ENCODE measurements around the gene CD2AP. TPM values are rescaled to one million over a fixed set of nuclear protein-coding genes. Genes with fewer than 3 reads are reported as not detected.

CD2AP gene, protein sequence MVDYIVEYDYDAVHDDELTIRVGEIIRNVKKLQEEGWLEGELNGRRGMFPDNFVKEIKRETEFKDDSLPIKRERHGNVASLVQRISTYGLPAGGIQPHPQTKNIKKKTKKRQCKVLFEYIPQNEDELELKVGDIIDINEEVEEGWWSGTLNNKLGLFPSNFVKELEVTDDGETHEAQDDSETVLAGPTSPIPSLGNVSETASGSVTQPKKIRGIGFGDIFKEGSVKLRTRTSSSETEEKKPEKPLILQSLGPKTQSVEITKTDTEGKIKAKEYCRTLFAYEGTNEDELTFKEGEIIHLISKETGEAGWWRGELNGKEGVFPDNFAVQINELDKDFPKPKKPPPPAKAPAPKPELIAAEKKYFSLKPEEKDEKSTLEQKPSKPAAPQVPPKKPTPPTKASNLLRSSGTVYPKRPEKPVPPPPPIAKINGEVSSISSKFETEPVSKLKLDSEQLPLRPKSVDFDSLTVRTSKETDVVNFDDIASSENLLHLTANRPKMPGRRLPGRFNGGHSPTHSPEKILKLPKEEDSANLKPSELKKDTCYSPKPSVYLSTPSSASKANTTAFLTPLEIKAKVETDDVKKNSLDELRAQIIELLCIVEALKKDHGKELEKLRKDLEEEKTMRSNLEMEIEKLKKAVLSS
- total RNA-seq = 10 to 100 TPM; 21.6 to 28.8 TPM
- polyA plus RNA-seq (ENCODE audit: insufficient read length in 2 of 2) = 10 to 100 TPM in 1 of 2 donors, 1 to 10 TPM in 1; 8.5 to 11.8 TPM
- long read RNA-seq, donor 1 = 0 reads
- long read RNA-seq, donor 2 = 0 reads
- long read RNA-seq, donor 3 = 0 reads
- long read RNA-seq, donor 4, full-length matches to known transcripts = 1 of 1 reads
- long read RNA-seq, donor 4, partial matches to known transcripts = 0 of 1 reads
- long read RNA-seq, donor 4, other reads (novel, unspliced or antisense) = 0 of 1 reads

DNA sequence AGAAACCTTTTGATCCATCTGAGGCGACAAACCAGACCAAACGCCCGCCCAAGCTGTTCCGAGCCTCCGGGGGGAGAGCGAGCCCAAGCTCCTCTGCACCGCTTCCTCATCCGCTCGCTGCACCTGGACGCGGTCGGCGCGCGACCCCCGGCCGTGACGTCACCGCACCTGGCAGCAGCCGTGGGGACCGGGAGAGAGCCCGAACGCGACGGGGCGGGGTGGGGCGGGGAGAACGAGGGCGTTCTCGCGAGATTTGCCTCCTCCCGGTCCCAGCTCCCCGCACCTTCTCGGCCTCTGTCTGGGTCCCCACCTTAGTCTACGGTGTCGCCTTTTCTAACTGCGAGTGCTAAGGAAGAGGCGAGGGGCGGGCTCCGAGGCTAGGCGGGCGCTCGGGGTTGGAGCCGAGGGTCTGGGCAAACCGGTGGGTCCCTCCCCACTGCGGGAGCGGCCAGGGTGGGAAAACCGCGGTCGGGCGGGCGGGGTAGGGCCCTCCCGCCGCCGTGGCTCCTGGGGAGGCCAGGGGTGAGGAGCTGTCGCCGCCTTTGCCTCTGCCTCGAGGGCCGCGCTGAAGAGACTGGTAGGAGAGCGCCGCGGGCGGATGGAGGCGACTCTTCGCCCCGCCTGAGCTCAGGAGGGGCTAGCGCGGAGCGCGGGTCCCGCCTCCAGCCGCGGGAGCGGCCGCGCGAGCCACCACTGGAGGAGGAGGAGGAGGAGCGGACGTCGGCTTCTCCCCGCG is at the start of gene CD2AP:
Gene CD2AP (plus strand): TSS at position 293 of the 736 bp plus-strand sequence. CDS start 456 bp downstream, outside the sequence.
- peak within 1 kb of the TSS; percentile 96 for H3K4me3 ChIP-seq (ENCODE audit: low read depth, low read length)
- peaks cover 3% of the 10 kb centered on the region for H3K4me1 ChIP-seq (ENCODE audit: control insufficient read depth, insufficient read depth, low read length)
- H3K9me3 ChIP-seq (ENCODE audit: control insufficient read depth, insufficient read depth, low read length) = no peaks in the 10 kb centered on the region
- under 1% methylated on average over 82 of the region's 83 CpGs for WGBS (ENCODE audit: insufficient coverage)
- no peaks in the 10 kb centered on the region for H3K36me3 ChIP-seq (ENCODE audit: control insufficient read depth, insufficient read depth, low read length)
- no peaks in the 10 kb centered on the region for H3K27me3 ChIP-seq (ENCODE audit: control insufficient read depth, insufficient read depth, low read length)
- peak; percentile 67 to 96 (median 80) for DNase-seq (ENCODE audit: low read depth in 4 of 6, low spot score in 6 of 6)
- H3K27ac ChIP-seq (ENCODE audit: low read depth, low read length) = peak within 1 kb of the TSS; percentile 83

DNA sequence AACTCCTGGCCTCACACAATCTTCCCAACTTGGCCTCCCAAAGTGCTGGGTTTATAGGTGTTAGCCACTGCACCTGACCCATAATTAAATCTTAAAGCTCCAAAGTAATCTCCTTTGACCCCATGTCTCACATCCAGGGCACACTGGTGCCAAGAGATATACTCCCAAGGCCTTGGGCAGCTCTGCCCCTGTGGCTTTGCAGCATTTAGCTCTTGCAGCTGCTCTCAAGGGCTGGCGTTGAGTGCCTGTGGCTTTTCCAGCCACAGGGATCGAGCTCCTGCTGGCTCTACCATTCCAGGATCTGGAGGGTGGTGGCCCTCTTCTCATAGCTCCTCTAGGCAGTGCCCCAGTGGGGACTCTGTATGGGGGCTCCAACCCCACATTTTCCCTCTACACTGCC is 49.3 kb upstream of the CD2AP start:
- no peak overlapping the region for H3K4me3 ChIP-seq (ENCODE audit: low read depth, low read length)
- 100% methylated on average over 2 of the region's 2 CpGs for WGBS (ENCODE audit: insufficient coverage)
- no peak overlapping the region for H3K27ac ChIP-seq (ENCODE audit: low read depth, low read length)
- H3K36me3 ChIP-seq (ENCODE audit: control insufficient read depth, insufficient read depth, low read length) = no peaks in the 10 kb centered on the region
- peaks cover 2% of the 10 kb centered on the region for H3K9me3 ChIP-seq (ENCODE audit: control insufficient read depth, insufficient read depth, low read length)
- H3K4me1 ChIP-seq (ENCODE audit: control insufficient read depth, insufficient read depth, low read length) = no peaks in the 10 kb centered on the region
- no peak for DNase-seq (ENCODE audit: low read depth in 4 of 6, low spot score in 6 of 6)
- no peaks in the 10 kb centered on the region for H3K27me3 ChIP-seq (ENCODE audit: control insufficient read depth, insufficient read depth, low read length)

DNA sequence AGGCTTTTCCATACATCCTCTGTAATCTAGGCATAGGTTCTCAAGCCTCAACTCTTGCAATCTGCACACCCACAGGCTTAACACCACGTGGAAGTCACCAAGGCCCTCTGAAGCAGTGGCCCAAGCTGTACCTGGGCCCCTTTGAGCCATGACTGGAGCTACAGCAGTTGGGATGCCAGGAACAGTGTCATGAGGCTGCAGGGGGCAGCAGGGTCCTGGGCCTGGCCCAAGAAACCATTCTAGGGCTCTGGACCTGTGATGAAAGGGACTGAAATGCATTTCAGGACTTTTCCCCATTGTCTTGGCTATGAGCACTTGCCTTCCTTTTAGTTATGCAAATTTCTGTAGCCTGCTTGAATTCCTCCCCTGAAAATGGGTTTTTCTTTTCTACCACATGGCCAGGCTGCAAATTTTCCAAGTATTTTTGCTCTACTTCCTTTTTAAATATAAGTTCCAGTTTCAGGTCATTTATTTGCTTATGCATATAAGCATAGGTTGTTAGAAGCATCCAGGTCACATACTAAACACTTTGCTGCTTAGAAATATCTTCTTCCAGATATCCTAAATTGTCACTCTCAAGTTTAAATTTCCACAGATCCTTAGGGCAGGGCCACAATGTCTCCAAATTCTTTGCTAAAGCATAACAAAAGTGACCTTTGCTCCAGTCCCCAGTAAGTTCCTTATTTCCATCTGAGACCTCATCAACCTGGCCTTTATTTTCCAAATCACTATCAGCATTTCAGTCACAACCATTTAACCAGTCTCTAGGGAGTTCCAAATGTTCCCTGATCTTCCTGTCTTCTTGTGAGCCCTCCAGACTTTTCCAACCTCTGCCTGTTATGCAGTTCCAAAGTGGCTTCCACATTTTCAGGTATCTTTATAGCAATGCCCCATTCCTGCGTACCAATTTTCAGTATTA is 48.6 kb upstream of the CD2AP start:
- no peaks in the 10 kb centered on the region for H3K36me3 ChIP-seq (ENCODE audit: control insufficient read depth, insufficient read depth, low read length)
- H3K27ac ChIP-seq (ENCODE audit: low read depth, low read length) = no peak overlapping the region
- no peaks in the 10 kb centered on the region for H3K4me1 ChIP-seq (ENCODE audit: control insufficient read depth, insufficient read depth, low read length)
- DNase-seq (ENCODE audit: low read depth in 4 of 6, low spot score in 6 of 6) = no peak
- no peak overlapping the region for H3K4me3 ChIP-seq (ENCODE audit: low read depth, low read length)
- H3K27me3 ChIP-seq (ENCODE audit: control insufficient read depth, insufficient read depth, low read length) = no peaks in the 10 kb centered on the region
- H3K9me3 ChIP-seq (ENCODE audit: control insufficient read depth, insufficient read depth, low read length) = peaks cover 2% of the 10 kb centered on the region
- no CpG with 5 or more reads among the region's 2 CpGs for WGBS (ENCODE audit: insufficient coverage)

DNA sequence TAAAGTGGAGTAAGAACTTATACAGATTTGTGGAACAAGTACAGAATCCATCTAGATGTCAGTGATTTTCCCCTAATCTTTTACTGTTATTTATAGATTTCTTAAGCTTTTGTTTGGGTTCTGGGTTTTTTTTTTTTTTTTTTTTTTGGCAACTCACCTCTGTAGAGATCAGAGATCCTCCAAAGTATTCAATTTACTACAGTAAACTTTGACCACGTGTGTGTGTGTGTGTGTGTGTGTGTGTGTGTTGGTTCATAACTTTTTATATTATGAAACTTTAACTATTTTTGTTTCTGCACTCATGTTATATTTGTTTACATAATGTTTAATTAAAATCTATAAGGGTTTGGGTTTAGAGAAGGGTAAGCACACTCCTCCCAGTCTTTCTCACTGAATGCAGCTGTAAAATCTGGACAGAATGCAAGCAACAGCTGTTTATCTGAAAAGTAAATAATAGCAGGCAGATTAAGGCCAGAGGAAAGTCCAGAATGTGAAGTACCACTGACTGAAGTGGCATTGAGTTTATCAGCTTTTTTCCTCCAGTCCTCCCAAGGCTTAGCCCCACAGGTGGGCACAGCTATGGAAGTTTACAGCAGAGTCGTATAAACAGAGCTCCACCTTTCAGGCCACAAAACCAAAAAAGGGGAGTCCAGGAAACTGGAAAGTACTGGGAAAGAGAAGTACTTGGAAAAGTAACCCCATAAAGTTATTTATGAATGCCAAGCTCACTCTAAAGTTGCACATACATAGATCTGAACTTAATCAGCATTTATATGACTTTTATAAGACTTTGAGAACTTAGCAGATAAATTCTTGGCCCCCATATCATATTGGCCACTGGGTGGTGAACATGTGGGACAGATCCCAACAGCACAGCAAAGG is 43.0 kb upstream of the CD2AP start:
- Histone ChIP-seq H3K4me1 (ENCODE audit: control insufficient read depth, insufficient read depth, low read length) (no peaks in the 10 kb centered on the region), H3K9me3 (ENCODE audit: control insufficient read depth, insufficient read depth, low read length) (no peaks in the 10 kb centered on the region), H3K4me3 (ENCODE audit: low read depth, low read length) (no peak overlapping the region), H3K36me3 (ENCODE audit: control insufficient read depth, insufficient read depth, low read length) (no peaks in the 10 kb centered on the region), H3K27ac (ENCODE audit: low read depth, low read length) (no peak overlapping the region), H3K27me3 (ENCODE audit: control insufficient read depth, insufficient read depth, low read length) (no peaks in the 10 kb centered on the region)
- DNase-seq (ENCODE audit: low read depth in 4 of 6, low spot score in 6 of 6) = no peak
- no CpG with 5 or more reads among the region's 2 CpGs for WGBS (ENCODE audit: insufficient coverage)

DNA sequence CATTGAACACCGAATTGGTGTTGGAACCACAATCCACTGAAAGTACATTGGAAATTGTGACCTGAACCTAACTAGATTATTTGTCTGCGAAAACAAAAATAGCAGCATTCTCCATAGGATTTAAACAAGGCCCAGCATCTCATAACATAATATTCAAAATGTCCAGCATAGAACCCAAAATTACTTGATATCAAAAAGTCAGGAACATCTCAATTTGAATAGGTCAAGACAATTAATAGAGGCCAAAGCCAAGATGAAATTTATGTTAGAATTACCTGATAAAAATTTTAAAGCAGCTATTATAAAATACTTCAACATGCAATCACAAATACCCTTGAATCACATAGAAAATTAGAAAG is 42.4 kb upstream of the CD2AP start:
- no peak overlapping the region for H3K4me3 ChIP-seq (ENCODE audit: low read depth, low read length)
- H3K27me3 ChIP-seq (ENCODE audit: control insufficient read depth, insufficient read depth, low read length) = no peaks in the 10 kb centered on the region
- H3K9me3 ChIP-seq (ENCODE audit: control insufficient read depth, insufficient read depth, low read length) = no peaks in the 10 kb centered on the region
- DNase-seq (ENCODE audit: low read depth in 4 of 6, low spot score in 6 of 6) = no peak
- WGBS (ENCODE audit: insufficient coverage) = 100% methylated on average over 1 of the region's 2 CpGs
- no peak overlapping the region for H3K27ac ChIP-seq (ENCODE audit: low read depth, low read length)
- no peaks in the 10 kb centered on the region for H3K36me3 ChIP-seq (ENCODE audit: control insufficient read depth, insufficient read depth, low read length)
- no peaks in the 10 kb centered on the region for H3K4me1 ChIP-seq (ENCODE audit: control insufficient read depth, insufficient read depth, low read length)

DNA sequence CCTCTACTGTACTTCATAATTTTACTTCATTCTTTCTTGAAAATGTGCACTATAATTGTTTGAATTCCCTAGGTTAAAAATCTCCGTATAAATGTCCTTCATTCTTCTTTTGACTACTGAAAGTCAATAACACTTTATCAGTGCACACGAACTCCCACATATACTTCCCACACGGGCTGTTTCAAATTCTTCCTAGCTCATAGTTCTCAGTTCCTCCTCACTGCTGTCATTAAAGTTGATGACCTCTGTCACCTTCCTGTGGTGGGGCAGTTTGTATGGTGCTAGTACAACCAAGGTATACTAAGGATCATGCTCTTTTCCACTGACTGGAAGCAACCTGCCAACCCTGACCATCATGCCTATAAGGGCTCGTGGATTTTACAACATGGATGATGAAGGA is 40.0 kb upstream of the CD2AP start:
- no peaks in the 10 kb centered on the region for H3K36me3 ChIP-seq (ENCODE audit: control insufficient read depth, insufficient read depth, low read length)
- WGBS (ENCODE audit: insufficient coverage) = 80% methylated on average over 1 of the region's 4 CpGs
- no peak overlapping the region for H3K27ac ChIP-seq (ENCODE audit: low read depth, low read length)
- no peak for DNase-seq (ENCODE audit: low read depth in 4 of 6, low spot score in 6 of 6)
- no peaks in the 10 kb centered on the region for H3K4me1 ChIP-seq (ENCODE audit: control insufficient read depth, insufficient read depth, low read length)
- no peaks in the 10 kb centered on the region for H3K27me3 ChIP-seq (ENCODE audit: control insufficient read depth, insufficient read depth, low read length)
- no peaks in the 10 kb centered on the region for H3K9me3 ChIP-seq (ENCODE audit: control insufficient read depth, insufficient read depth, low read length)
- H3K4me3 ChIP-seq (ENCODE audit: low read depth, low read length) = no peak overlapping the region

DNA sequence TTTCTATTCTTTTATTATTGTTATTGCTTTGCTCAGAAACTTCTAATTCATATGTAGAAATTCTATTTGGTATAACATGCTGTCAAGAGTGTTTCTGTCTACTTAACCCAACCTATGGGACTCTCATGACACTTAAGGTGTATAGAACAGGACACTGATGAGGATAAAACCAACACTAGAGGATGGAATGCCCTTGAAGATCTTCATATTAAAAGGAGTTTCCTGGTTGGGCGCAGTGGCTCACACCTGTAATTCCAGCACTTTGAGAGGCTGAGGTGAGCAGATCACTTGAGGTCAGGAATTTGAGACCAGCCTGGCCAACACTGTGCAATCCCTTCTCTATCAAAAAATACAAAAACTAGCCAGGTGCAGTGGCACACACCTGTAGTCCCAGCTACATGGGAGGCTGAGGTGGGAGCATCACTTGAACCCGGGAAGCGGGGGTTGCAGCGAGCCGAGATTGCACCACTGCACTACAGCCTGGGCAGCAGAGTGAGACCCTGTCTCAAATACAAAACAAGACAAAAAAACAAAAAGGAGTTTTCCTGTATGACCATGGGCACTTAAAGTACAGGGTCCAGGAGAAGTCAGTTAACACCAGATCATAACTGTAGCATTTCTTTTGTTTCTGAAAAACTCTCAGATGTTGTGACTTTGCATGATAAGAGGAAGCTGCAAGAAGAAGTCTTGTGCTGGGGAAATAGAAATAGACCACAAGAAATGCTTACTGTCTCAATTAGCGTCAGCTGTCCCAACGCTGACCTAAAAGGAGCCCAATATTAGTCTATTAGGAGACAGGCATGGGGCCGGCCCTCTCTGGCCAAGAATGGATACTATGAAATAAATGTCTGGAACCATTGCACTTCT is 38.9 kb upstream of the CD2AP start:
- Histone ChIP-seq H3K9me3 (ENCODE audit: control insufficient read depth, insufficient read depth, low read length) (no peaks in the 10 kb centered on the region), H3K36me3 (ENCODE audit: control insufficient read depth, insufficient read depth, low read length) (no peaks in the 10 kb centered on the region), H3K27me3 (ENCODE audit: control insufficient read depth, insufficient read depth, low read length) (no peaks in the 10 kb centered on the region), H3K4me3 (ENCODE audit: low read depth, low read length) (no peak overlapping the region), H3K4me1 (ENCODE audit: control insufficient read depth, insufficient read depth, low read length) (no peaks in the 10 kb centered on the region), H3K27ac (ENCODE audit: low read depth, low read length) (no peak overlapping the region)
- whole genome bisulfite sequencing (ENCODE audit: insufficient coverage) = 91% methylated on average over 5 of the region's 8 CpGs
- no peak for DNase-seq (ENCODE audit: low read depth in 4 of 6, low spot score in 6 of 6)

DNA sequence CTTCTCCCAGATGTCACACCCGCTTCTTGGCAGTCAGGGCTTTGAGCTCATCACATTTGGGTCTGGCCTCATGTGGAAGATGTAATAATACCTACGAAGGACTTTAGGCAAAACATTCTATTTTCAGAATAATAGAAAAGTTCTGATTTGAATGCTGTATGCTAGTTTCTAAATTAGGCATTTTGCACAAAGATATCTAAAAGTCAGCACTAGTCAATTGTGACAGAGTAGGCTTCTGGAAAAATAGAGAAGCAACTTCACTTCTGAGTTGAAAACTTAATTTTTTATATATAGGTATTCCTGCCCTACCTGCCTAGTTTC is 38.3 kb upstream of the CD2AP start:
- Histone ChIP-seq H3K4me3 (ENCODE audit: low read depth, low read length) (no peak overlapping the region), H3K4me1 (ENCODE audit: control insufficient read depth, insufficient read depth, low read length) (no peaks in the 10 kb centered on the region), H3K27ac (ENCODE audit: low read depth, low read length) (no peak overlapping the region), H3K27me3 (ENCODE audit: control insufficient read depth, insufficient read depth, low read length) (no peaks in the 10 kb centered on the region), H3K9me3 (ENCODE audit: control insufficient read depth, insufficient read depth, low read length) (no peaks in the 10 kb centered on the region), H3K36me3 (ENCODE audit: control insufficient read depth, insufficient read depth, low read length) (no peaks in the 10 kb centered on the region)
- DNase-seq (ENCODE audit: low read depth in 4 of 6, low spot score in 6 of 6) = no peak
- no CpG with 5 or more reads among the region's 2 CpGs for WGBS (ENCODE audit: insufficient coverage)
